AG04449 (cell line): ENCODE measurements around the gene SMAD3.
A peak's percentile ranks its signal among the peaks of the same experiment; 100 is the strongest.

ENCODE experiments used
- CTCF ChIA-PET: fragments of 350-600 bp; formaldehyde crosslinking; extraction: SDS; loops from one replicate; lab custom pipeline; 2021; ENCODE audit warnings: antibody characterized with exemption; lab: Yijun Ruan, JAX
- POLR2A ChIA-PET: fragments of 400-600, 350-600 bp; formaldehyde crosslinking; extraction: SDS; loops from one replicate; lab custom pipeline; 2020; ENCODE audit warnings: antibody characterized with exemption, inconsistent platforms; lab: Yijun Ruan, JAX
- DNase-seq: peaks from one replicate; pipeline ENCODE4 v3.0.0-alpha.2; 2010; ENCODE audit warnings: low read depth, low spot score
- H3K4me3 ChIP-seq: 2 replicates; pipeline ENCODE4 v1.5.1; 2011; ENCODE audit warnings: low read depth, mild to moderate bottlenecking, control low read depth, low read length
- TF ChIP-seq, protein P1 (sequence below): IDR thresholded peaks from one replicate; pipeline ENCODE4 v1.5.1; 2011; ENCODE audit warnings: mild to moderate bottlenecking, moderate library complexity, low read length, control low read depth, inconsistent platforms; ENCODE audit not compliant: insufficient read depth; ENCODE audit errors: missing control alignments

The SMAD3 gene

DNA sequence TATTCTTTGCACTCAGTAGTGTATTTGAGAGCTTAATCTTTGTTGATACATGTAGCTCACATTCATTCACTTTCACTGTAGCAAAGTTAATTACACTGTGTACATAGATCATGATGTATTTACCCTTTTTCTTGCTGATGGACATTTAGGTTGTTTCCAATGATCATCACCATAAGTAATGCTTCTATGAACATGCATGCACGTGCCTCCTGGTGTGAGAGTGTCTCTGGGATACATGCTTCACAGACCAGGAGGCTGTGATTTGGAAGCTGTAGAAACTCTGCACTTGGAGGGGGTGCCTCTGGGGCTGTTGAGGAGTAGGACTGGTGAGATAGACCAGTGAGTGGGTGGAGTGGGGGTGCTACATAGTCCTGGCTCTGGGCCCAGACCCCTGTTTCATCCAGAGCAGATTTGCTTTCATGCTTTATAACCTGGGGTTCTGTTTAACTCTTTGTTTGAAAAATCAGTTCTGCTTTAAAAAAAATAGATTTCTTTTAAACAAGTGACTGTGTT is 18.2 kb upstream of the SMAD3 start:
- no peak overlapping the region for H3K4me3 ChIP-seq
- ChIA-PET CTCF (interaction anchor here (1.2 to 1.8 kb wide), 3 partner anchors 17 to 100 kb away, joined by 3 to 5 read pairs (median 4); no protein-coding TSS in a partner anchor), POLR2A (no interaction called here)
- no peak for DNase-seq
- TF ChIP-seq, protein P1, sequence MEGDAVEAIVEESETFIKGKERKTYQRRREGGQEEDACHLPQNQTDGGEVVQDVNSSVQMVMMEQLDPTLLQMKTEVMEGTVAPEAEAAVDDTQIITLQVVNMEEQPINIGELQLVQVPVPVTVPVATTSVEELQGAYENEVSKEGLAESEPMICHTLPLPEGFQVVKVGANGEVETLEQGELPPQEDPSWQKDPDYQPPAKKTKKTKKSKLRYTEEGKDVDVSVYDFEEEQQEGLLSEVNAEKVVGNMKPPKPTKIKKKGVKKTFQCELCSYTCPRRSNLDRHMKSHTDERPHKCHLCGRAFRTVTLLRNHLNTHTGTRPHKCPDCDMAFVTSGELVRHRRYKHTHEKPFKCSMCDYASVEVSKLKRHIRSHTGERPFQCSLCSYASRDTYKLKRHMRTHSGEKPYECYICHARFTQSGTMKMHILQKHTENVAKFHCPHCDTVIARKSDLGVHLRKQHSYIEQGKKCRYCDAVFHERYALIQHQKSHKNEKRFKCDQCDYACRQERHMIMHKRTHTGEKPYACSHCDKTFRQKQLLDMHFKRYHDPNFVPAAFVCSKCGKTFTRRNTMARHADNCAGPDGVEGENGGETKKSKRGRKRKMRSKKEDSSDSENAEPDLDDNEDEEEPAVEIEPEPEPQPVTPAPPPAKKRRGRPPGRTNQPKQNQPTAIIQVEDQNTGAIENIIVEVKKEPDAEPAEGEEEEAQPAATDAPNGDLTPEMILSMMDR = no peak

DNA sequence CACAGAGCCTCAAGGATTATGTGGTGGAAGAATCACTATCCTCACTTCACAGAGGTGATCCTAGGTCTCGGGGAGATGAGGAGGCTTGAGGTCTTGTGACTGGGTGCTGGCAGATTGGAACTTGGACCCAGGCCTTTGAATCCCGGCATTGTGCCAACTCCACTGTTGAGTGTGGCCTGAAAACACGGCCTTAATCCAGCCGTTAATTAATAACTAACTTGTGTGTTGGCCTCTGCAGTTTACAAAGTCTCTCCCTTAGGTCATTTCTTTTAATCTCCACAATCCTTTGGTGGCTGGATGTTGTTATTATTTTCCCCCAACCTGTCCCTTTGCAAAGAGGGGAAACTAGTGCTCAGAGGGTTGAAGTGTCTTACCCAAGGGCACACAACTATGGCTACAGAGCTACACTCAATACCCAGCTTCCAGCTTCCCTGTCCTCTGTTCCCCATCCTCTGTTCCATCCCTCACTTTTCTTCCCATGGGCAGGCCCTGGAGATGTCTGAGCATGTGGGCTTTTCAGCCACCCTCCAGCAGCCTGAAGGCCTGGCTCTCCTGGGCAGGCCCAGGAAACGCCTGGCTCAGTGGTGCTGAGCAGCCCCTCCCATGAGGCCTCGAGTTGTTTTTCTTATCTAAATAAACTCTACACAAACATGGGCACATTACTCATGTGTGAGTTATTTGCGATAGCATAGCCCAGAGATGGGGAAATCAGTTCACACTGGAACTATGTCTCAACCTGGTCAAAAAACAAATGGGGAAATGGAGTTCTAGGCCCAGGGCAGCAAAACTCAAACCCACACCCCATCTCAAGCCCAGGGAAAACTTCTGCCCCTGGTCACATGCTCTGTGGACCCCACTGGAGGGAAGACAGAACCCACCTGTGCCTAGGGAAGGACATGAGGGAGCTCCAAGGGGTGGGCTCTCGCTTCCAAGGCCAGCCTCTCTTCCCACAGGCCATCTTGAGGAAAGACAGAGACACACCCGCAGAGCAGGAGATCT is 16.8 kb upstream of the SMAD3 start:
- no peak overlapping the region for H3K4me3 ChIP-seq
- DNase-seq = no peak
- CTCF ChIA-PET = interaction anchor here (1.2 to 2.3 kb wide), 4 partner anchors 11 to 384 kb away, joined by 3 to 6 read pairs (median 4); no protein-coding TSS in a partner anchor
- TF ChIP-seq, protein P1 = no peak
- POLR2A ChIA-PET = interaction anchor here (1.3 to 1.4 kb wide), 3 partner anchors 16 to 20 kb away, joined by 3 to 8 read pairs (median 3); partner anchors contain the start of gene SMAD3

DNA sequence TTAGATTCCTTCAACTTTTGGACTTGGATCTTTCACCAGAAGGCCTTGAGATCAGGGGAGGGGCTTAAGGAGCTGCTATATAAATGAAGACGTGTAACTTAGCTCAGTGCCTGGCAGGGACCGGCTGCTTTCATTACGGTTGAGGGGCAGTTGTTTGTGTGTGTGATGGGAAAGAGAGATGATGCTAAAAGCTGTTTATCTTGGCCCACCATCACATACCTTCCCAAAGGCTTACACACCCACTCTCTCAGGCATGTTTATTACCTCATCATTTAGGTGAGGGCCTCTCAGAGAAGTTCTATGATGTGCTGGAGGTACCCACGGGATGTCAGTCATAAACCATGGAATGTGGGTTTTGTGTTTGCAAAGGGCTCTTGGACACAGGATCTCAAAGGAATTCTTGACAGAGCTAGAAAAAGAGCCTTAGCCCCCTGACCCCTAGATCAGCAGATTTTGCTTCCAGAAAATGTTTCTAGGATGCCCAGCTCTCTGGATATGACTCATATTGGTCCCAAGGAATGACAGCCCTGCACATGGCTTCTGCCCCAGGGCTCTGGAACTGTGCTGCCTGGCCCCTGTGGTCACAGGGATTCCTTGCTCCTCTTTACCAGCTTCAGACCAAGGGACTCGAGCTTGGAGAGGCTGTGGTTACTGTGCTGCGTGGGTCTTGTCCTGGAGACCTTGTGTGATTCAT is 15.9 kb upstream of the SMAD3 start:
- POLR2A ChIA-PET = interaction anchor here (1.3 to 1.4 kb wide), 5 partner anchors 15 to 19 kb away, joined by 3 to 8 read pairs (median 3); partner anchors contain the start of gene SMAD3
- no peak overlapping the region for H3K4me3 ChIP-seq
- peak; percentile 84 for DNase-seq
- TF ChIP-seq, protein P1 = no peak
- CTCF ChIA-PET = interaction anchor here (0.6 to 2.3 kb wide), 8 partner anchors 10 to 383 kb away, joined by 3 to 6 read pairs (median 4); no protein-coding TSS in a partner anchor

DNA sequence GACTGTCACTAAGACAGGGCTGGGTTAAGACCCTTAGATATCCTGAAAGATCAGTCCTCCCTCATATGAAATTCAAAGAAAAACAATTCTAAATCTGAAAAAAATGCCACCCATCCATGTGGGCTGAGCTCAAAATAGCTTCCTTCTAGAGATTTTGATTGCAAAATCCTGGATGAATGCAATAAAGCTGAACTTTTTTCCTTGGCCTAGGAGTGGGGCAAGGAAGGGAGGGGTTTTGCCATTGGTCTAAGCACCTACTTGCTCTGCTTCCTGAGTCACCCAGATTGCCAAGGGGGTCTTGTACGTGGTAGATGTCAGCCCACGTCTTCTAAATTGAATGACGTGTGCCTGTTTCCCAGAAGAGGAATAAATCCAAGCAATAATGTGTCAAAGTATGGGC is 15.3 kb upstream of the SMAD3 start:
- ChIA-PET CTCF (interaction anchor here (0.6 to 2.3 kb wide), 8 partner anchors 10 to 382 kb away, joined by 3 to 6 read pairs (median 4); no protein-coding TSS in a partner anchor), POLR2A (interaction anchor here (0.6 to 1.4 kb wide), 6 partner anchors 14 to 101 kb away, joined by 3 to 8 read pairs (median 3); partner anchors contain the start of gene SMAD3)
- H3K4me3 ChIP-seq = no peak overlapping the region
- TF ChIP-seq, protein P1 = no peak
- no peak for DNase-seq

DNA sequence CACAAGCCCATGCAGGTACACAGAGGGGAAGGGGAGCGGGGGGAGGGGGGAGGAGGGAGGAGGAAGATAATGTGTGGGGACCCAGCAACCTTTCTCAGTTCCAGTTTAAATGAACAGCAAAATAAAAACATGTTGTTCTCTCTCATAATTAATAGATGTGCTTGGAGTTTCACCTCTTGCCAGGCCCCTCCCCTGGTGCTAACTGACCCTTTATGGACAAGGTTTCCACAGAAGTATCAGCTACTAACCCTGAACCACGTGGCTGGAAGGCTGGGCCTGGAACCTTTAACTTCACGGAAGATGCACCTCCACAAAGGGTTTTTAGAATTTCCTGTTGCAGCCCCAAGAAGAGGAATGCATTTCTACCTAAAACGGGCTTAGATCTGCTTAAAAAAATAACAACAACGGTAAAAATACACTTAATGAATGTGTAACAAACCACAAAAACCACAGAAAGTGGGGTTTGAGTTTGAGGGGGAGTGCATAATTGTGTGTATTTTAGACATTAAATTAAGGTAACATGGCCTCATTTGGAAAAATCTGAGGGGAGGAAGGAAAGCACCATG is 14.8 kb upstream of the SMAD3 start:
- ChIA-PET POLR2A (interaction anchor here (0.6 to 1.4 kb wide), 5 partner anchors 14 to 100 kb away, joined by 3 to 8 read pairs (median 3); partner anchors contain the start of gene SMAD3), CTCF (interaction anchor here (1.0 kb wide), 1 partner anchor 20 kb away, joined by 3 read pairs; no protein-coding TSS in a partner anchor)
- no peak for DNase-seq
- no peak overlapping the region for H3K4me3 ChIP-seq
- TF ChIP-seq, protein P1 = no peak
